NCI-H446 (cell line): Measurements from ENCODE around the gene GTF2E1.

Experiments used
- DNase-seq, 2 experiments: peaks; one replicate each; lab custom pipeline; 2025; lab: John Stamatoyannopoulos, UW

Gene GTF2E1

DNA sequence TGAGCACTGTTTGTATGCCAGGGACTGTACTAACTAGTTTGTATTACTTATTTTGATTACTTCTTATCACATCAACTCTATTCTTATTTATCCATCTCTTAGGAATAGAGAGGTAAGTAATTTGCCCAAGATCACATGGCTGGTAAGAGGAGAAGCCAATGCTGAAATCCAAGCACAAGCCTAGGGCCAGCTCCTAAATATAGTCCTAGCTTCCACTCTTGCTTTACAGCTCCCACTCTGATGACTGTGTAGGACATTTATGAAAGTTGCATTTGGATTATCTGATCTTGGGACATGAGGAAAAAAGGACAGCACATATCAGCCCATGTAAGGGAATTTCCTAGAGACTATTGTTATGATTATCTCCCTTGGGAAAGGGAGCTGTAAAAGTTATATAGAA, 58.1 kb downstream of the GTF2E1 start:
- no peak for DNase-seq

DNA sequence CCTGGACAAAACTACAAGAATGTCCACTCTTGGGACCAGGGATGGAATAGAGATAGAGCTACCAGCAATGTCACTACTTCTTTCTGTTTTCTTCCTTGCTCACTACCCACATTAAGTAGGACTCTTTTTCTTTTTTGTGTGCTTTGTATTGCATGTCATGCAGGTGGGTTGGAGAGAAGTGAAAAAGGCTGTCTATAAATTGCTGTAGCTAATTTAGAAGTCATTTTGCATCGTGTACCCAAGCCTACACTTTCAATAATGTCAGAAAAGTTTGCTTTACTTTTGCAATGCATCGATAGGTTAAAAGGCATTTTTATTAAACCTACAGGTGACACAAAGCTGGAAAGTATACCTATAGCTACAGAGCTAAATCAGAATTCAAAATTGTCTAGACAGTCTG, 58.9 kb downstream of the GTF2E1 start:
- DNase-seq = no peak

DNA sequence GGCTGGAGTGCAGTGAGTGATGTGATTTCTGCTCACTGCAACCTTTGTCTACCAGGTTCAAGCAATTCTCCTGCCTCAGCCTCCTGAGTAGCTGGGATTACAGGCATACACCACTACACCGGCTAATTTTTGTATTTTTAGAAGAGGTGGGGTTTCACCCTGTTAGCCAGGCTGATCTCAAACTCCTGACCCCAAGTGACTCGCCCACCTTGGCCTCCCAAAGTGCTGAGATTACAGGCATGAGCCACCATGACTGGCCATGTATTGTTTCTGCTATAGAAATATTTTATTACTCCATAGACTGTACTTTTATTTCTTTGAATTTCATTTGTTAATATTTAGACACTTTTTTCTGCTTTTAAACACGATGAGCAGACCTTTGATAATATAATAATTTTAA, 60.4 kb downstream of the GTF2E1 start:
- DNase-seq = no peak

- DNase-seq = peak; percentile 85 to 97
Measured at GRCh38 chr3:120816728-120817127, 74.2 kb downstream of the GTF2E1 start.

GRCh38 chr3:120820748-120821147, 78.2 kb downstream of the GTF2E1 start:
- no peak for DNase-seq

GRCh38 chr3:120821426-120821825, 78.9 kb downstream of the GTF2E1 start:
- no peak for DNase-seq

DNA sequence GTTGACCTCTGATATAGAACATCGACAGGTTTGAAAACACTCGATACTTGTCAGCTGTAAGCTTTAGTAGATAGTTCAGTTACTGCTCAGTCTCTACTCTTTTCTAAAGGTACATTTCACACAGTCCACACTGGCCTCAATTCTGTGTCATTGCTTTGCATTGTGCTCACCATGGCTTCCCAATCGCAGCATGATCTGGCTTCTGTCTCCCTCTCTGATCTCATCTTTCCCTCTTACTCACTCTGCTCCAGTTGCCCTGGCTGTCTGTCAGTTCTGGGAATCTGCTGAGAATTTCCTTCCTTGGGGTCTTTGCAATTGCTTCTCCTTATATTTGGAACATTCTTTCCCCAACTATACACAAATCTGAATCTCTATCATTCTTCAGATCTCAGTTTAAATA, 80.6 kb downstream of the GTF2E1 start:
- no peak for DNase-seq

GRCh38 chr3:120824613-120825012, 82.1 kb downstream of the GTF2E1 start:
- DNase-seq = no peak

- DNase-seq = no peak
Measured at GRCh38 chr3:120828796-120829195, 86.3 kb downstream of the GTF2E1 start.

DNA sequence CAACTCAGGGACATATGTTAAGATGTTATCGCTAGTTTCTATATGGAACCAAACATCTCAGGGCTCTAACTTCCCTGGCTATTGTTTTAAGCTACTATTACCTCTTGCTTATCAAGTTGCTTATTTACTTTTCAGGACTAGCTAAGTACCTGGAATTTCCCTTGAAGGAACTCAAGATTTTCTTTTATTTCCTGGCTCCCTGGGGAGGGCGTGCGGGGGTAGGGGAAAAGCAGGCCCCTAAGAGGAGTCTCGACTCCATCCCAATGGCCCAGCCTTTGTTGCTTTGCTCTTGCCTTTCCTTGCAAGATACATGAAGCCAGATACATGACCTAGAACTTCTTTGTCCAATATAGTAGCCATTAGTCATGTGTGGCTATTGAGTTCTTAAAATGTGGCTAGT, 88.5 kb downstream of the GTF2E1 start:
- DNase-seq = no peak
